ENCODE measurements around the gene PEAR1. TPM values are rescaled to one million over a fixed set of nuclear protein-coding genes. Genes with fewer than 3 reads are reported as not detected.
A peak's percentile ranks its signal among the peaks of the same experiment; 100 is the strongest.

The PEAR1 gene
- total RNA-seq, 1 experiment from 2014 or later, result 0.39 TPM

- H3K27me3 Mint-ChIP-seq (ENCODE audit: low read depth), result peaks cover 96% of the 10 kb centered on the region
Observed at GRCh38 chr1:156854634-156855033, 38.9 kb upstream of the PEAR1 start.

More at GRCh38 chr1:156854634-156855033, 38.9 kb upstream of the PEAR1 start:
- H3K4me1 ChIP-seq (ENCODE audit: insufficient read depth, low read length), result no peaks in the 10 kb centered on the region
- no peaks in the 10 kb centered on the region for H3K79me2 ChIP-seq (ENCODE audit: insufficient read depth, low read length)
- peak; percentile 23; the same call in 1 of the 3 replicates for TF ChIP-seq CTCF (conservative IDR thresholded peaks at IDR 0.05)
- no peaks in the 10 kb centered on the region for H4K20me1 ChIP-seq (ENCODE audit: control insufficient read depth, insufficient read depth, insufficient read length)
- no peak overlapping the region for H4K8ac ChIP-seq (replicated peaks; ENCODE audit: insufficient read length, low read depth, low read length)
- no peak overlapping the region for H3K9ac ChIP-seq (ENCODE audit: extremely low read depth, insufficient read length, low read length)
- no peaks in the 10 kb centered on the region for H3K9me3 Mint-ChIP-seq
- H3K4me3 Mint-ChIP-seq, result no peak overlapping the region
- no CpG with 5 or more reads among the region's 3 CpGs for WGBS (ENCODE audit: extremely low coverage, insufficient read length, low lambda C conversion rate)
- no peak overlapping the region for H2AFZ ChIP-seq (ENCODE audit: low read length)
- H3K23me2 ChIP-seq (ENCODE audit: insufficient read length, low read depth, low read length, poor library complexity, severe bottlenecking), result peaks cover 5% of the 10 kb centered on the region
- H4K91ac ChIP-seq (ENCODE audit: insufficient read length, low read depth, low read length), result no peak overlapping the region
- no peak overlapping the region for H3K27ac ChIP-seq (ENCODE audit: insufficient read length, low read depth, low read length)
- H3K4ac ChIP-seq (ENCODE audit: low read depth, low read length), result no peak overlapping the region
- H3K79me1 ChIP-seq (ENCODE audit: insufficient read depth, low read depth, low read length, poor library complexity, severe bottlenecking), result no peaks in the 10 kb centered on the region
- H2BK15ac ChIP-seq (ENCODE audit: low read depth, low read length), result no peak overlapping the region
- no peak overlapping the region for H2BK120ac ChIP-seq (ENCODE audit: low read depth, low read length, poor library complexity, severe bottlenecking)
- H2BK12ac ChIP-seq (ENCODE audit: insufficient read length, low read depth, low read length), result no peak overlapping the region
- no peak overlapping the region for H2BK20ac ChIP-seq (ENCODE audit: low read depth, low read length, poor library complexity, severe bottlenecking)
- H3K56ac ChIP-seq (ENCODE audit: insufficient read length, low read depth, low read length), result no peak overlapping the region
- H3K27ac Mint-ChIP-seq, result no peak overlapping the region
- no peak for DNase-seq
- H3K36me3 Mint-ChIP-seq (ENCODE audit: insufficient read depth in 1 of 3, low read depth in 3 of 3), result no peaks in the 10 kb centered on the region
- H2BK5ac ChIP-seq (ENCODE audit: insufficient read length, low read length), result no peak overlapping the region
- no peak overlapping the region for H3K14ac ChIP-seq (ENCODE audit: insufficient read depth, low read length)
- peaks cover 3 to 23% of the 10 kb centered on the region in 2 experiments for H3K4me1 Mint-ChIP-seq
- peaks cover 40% of the 10 kb centered on the region for H3K27me3 ChIP-seq (ENCODE audit: insufficient read depth, low read length)
- H3T11ph ChIP-seq (ENCODE audit: low read length), result no peak overlapping the region
- H4K5ac ChIP-seq (ENCODE audit: insufficient read length, low read depth, low read length), result no peak overlapping the region
- H3K18ac ChIP-seq (ENCODE audit: insufficient read length, low read depth, low read length), result no peak overlapping the region
- H3K4me2 ChIP-seq (ENCODE audit: insufficient read depth, insufficient read length, low read length), result no peak overlapping the region
- H3K23ac ChIP-seq (ENCODE audit: insufficient read length, low read depth, low read length), result no peak overlapping the region
- H3K9me3 ChIP-seq (ENCODE audit: control insufficient read depth, low read depth, low read length), result no peaks in the 10 kb centered on the region
- H2AK5ac ChIP-seq (ENCODE audit: insufficient read length, low read length), result no peak overlapping the region
